ENCODE measurements around the gene SHANK1.

- TF ChIP-seq CTCF (conservative IDR thresholded peaks at IDR 0.05; ENCODE audit: low read length), result peak; percentile 81
- no peak for TF ChIP-seq EZH2phosphoT487 (IDR thresholded peaks at IDR 0.05; ENCODE audit: borderline replicate concordance)
Measured at GRCh38 chr19:50705422-50706019, 14.1 kb downstream of the SHANK1 start.
